GM19395 (cell line): ENCODE results near the gene FOXL2.
"Not testable (repeated sequence)": the region's sequence is repeated elsewhere in the genome, so short reads cannot be mapped to it uniquely, and the experiment has no call there.

ENCODE experiments used
- ATAC-seq: cut with Tn5 transposase; IDR thresholded peaks from one replicate; pipeline ENCODE4 v1.9.1; 2021; ENCODE audit warnings: mild to moderate bottlenecking, moderate library complexity; ENCODE audit not compliant: unreplicated experiment

Gene FOXL2

DNA sequence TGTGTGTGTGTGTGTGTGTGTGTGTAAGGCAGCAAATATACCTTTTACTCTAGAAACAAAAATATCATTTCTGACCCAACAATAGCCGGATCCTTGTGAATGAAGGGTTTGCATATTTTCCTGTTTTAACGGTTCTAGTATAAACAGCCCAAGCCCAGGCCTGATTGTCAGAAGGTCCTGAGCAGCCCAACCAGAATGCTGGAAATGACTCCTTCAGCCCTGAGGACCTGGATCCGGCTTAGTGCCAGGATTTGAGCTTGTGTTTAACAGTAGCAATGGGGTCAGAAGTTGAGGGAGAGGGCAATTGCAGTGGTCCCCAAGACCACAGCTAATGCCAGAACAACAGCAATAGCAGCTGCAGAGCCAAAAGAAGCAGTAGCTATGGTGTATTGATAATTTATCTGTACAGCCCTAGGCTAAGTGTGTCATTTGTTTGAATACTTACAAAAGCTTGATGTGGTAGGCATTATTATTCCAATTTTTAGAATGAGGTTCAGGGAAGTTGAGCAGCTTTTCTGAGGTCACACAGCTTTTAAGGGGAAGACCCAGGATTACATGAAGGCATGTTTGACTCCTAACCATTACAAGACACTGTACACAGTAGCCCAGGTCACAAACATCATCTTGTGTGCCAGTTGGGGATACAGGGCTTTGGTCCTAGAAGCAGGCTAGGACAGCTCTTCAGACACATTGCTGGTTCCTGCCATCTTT is 12.8 kb downstream of the FOXL2 start:
- no peak for ATAC-seq

DNA sequence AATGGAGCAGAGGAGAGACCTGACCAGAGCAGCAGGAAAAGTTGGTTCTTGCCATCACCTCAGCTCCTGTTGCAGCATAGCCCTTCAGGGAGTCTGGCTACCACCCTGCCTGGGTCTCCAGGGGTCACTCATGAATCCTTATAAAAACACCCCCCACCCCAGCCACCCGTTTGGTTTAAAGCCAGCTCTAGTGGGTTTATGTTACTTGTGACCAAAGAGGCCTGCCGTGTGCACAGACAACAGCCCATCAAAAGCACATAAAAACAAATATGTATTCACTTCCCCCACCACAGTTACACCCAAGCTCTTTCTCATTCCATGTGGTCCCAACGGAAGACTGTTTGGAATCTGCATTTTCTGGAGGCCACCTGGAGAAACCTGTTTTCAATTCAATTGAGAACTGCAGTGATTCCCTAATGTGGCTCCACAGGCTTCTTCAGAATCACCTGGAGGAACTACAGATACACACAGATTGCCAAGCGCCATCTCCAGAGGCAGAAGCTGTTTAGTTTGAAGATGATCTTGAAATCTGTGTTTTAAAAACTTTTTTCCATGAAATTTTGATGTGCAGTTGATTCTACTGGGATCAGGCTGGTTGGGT is 13.8 kb downstream of the FOXL2 start:
- ATAC-seq: no peak

DNA sequence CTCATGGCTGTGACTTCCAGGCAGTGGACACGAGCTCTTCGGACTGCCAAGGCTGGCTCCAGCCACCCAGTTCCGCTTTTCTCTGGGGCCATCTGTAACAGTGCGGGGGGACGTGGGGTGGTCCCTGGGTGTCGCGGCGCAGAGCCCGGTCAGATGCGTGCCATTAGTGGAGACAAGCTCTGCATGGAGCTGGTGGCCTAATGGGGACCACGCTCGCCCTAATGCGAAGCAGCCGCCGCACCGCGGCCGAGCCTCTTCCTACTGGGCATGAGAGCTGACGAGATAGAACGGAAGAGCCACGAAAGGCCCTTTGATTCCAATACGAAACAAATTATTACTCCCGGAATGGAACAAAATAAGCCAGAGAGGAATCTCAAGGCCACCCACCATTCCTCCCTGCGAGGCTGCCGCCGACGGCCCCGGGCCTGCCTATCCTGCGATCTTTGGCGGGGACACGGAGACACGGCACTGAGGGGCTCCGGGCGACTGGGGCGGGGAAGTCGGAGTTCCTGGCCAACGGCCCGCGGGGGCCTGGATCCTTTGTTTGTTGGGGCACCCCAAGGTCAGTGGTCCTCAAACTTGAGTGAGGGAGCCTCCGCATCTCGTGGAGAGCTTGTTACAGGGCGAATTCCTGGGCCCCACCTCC is 18.1 kb downstream of the FOXL2 start:
- no peak for ATAC-seq

DNA sequence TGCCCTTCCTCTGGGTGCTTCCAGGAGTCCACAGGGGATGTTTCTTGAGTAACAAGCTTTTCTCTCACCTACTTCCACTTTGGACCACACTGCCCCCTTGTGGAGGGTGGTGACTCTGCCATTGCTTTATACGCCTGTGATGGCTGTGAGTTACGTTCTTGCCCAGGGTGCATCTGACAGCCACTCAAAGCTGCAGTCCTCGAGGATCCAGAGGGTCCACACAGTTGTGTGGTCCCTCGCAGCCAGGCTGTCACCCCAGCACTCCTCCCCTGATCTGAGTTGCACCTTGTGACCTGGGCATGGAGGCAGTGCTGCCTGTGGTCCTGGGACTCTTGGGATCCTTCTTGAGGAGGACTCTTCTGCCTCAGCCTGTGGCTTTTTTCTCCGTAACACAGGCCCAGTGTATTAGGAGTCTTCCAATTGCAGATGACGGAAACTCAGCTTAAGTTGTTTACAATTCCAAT is 23.4 kb downstream of the FOXL2 start:
- peak; percentile 95 for ATAC-seq

DNA sequence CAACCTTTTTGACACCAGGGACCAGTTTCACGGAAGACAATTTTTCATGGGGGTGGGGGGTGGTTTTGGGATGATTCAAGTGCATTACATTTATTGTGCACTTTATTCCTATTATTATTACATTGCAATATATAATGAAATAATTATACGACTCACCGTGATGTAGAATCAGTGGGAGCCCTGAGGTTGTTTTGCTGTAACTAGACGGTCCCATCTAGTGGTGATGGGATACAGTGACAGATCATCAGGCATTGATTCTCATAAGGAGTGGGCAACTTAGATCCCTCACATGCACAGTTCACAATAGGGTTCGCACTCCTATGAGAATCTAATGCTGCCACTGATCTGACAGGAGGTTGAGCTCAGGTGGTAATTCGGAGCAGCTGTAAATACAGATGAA is 24.5 kb downstream of the FOXL2 start:
- not testable (repeated sequence) for ATAC-seq

DNA sequence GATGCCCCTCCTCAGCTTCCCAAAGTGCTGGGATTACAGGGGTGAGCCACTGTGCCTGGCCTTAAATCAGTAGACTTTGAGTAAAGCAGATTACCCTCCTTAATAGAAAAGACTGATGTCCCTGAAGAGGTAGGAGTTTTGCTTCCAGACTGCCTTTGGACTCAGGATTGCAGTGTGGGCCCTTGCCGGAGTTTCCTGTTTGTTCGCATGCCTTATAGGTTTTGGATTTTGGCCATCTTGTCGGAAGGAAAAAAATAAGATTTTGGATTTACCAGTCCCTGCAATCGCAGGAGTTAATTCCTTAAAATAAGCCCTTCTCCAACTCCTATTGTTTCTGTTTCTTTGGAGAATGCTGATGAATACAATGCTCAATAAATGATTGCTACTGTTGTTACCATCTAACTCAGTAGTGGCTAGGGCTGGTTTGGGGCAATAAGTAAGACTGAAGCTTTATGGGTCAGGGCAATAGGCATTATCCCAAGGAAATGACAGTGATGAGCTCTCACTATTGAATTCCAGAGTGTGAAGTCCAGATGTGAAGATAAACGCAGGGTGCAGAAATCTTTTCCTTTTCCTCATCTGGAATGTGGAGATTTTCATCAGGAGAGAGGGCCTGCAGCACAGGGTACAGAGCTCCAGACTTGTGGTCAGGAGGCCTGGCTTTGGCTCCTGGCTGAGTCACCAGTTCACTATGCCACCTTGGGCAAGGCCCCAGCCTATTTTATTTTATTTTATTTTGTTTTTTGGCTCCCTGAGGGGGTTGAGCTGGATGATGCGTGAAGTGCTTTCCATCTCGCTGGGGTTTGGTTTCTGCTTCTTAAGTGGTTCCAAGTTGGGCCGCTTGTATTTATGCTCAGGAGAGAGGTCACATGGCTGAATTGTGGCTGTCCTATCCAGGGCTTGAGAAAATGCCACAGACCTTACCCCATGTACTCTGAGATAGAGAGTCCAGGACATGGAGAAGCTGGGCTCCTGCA is 25.3 kb downstream of the FOXL2 start:
- no peak for ATAC-seq

DNA sequence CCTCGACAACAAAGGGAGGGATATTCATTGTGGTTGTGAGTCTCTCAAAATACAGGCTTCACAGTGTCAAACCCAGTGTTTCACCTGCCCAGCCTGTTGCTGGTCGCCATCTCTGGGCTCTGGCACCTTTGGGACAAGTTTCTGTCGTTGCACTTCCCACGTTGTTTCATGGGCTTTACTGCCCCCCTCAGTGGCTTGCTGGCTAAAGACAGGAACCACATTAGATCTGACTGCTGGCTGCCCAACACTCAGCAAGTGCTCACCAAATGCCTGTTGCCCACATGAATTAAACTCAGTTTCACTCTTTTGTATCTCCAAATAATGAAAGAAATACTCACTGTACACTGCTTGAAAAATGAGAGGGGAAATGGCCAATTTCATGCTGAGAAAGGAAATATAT is 27.6 kb downstream of the FOXL2 start:
- no peak for ATAC-seq

DNA sequence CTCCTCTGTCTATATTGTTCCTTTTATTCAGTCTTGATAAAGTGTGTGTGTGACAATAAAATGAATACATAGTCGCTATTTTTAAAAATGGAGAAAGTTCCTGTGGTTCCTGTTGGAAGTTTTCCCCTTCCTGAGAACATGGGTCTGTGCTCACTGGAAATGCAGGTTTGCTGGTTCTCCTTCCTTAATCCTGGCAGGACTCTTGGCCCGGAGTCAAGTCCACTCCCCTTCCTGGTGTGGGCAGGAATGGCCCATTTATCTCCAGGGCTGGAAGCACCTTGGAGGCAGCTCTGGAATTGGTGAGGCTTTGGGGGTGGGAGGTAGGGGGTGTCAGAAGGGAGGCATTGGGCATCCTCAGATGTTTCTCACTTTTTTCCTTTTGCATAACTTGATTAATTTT is 30.1 kb downstream of the FOXL2 start:
- no peak for ATAC-seq

DNA sequence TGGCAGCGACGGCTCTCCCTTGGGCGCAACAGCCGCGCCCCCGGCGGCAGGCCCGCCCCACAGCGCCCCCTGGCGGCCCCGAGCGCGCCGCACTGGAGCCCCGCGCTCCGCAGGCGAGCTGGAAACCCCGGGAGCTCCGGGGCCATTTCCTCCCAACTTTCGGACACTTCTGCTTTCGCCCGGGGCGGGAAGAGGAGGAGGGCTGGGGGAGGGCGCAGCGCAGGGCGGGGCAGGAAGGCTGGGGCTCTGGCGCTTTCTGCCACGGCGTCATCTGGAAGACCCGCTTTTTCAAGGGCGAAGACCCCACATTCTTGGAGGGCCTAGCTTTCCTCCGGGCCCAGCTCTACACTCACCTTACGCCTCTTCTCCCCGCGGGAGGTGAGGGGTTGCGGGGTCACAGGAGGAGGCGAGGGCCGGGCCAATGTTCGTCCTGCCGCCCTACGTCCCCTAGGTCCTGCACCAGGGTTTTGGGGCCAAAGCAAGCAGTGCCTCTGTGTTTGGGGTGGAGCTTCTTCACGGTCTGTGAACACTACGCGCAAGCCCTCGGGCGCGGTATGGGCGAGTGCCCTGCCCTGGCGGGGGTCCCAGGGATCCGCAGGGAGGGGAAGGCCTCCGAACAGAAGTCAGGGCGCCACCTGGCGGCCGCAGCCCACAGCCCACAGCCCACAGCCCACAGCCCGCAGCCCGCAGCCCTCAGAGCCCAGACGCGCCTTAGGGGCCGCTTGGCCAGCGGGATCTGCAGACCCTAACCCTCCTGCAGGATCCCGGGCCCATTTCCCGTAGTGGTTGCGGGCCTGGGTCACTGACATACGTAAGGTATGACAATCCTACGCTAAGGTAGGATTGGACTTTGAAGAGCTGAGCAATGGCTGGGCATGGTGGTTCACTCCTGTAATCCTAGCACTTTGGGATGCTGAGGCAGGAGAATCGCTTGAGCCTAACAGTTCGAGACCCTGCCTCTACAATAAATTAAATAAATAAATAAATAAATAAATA is 31.1 kb downstream of the FOXL2 start:
- peak; percentile 88 for ATAC-seq

DNA sequence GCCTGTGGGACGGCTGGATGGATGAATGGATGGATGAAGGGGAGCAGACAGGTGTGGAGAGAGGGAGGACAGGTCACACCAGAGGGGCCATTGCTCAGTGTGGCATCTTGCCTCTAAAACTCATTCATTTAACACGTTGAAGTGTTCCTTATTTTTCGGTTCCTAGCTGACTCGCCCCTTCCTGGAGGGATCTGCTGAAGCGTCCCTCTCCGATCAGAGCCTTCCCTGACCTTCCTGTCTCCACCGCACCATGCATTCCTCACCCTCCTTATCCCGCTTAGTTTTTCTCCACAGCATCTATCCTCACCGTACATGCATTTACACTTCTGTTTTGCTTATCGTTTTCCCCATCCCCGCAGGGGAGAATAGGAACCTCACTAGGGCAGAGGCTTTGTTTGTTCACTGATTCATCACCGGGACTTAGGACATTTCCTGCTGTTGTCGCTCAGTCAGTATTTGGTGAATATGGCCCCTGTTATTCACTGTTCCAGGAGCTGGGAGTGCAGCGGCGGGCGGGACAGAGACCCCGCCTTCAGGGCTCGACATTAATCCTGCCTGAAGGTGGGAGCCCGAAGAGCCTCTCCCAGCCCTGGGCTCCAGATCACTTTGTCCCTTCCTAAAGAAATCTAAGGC is 32.0 kb downstream of the FOXL2 start:
- peak; percentile 38 for ATAC-seq

DNA sequence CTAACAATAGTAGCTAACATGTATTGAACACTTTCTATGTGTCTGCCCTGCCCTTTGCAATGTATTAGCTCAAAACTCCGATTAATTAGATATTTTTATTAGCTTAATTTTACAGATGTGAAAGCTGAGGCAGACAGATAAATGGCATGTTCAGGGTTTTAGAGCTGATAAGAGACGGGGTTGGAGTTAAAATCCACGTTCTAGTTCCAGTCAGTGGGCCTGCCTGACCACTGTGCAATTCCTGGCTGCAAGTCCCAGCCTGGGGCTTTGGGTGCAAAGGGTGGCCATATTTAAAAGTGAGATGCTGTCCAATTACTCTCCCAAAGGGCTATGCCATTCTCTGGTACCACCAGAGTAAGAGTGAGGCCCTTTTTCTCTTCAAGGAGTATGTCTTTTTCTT is 33.2 kb downstream of the FOXL2 start:
- no peak for ATAC-seq

DNA sequence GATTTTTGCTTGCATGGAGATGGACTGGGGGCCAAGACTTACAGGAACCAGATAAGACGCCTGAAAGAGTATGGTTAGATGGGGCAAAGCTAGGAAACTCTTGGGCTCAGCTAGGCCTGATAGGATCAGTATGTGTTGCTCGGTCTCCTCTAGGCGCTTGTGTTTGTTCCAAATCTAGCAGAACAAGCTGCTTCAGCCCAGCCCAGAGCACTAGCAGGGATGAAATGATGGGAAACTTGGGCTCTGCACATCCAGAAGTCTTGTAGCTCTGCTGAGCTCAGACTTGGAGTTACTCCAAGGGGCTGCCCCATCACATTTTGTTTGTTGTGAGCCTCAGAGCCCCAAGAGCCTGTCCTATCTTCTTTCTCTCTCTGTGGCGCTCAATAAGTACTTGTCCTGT is 34.7 kb downstream of the FOXL2 start:
- ATAC-seq: no peak

DNA sequence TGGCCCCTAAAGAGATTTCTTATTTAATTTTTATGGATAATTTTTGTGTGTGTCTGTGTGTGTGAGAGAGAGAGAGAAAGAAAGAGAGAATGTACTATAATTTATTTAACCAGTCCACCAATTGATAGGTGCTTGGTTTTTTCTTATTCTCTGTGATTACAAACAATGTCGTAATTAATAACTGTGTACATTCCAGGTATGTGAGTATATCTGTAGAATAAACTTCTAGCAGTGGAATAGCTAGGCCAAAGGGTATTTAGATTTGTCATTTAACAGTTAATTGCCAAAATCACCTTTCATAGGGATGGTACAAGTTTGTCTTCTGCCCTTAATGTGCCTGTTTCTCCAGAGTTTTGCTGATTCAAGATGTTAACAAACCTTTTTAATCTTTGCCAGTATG is 35.3 kb downstream of the FOXL2 start:
- no peak for ATAC-seq

DNA sequence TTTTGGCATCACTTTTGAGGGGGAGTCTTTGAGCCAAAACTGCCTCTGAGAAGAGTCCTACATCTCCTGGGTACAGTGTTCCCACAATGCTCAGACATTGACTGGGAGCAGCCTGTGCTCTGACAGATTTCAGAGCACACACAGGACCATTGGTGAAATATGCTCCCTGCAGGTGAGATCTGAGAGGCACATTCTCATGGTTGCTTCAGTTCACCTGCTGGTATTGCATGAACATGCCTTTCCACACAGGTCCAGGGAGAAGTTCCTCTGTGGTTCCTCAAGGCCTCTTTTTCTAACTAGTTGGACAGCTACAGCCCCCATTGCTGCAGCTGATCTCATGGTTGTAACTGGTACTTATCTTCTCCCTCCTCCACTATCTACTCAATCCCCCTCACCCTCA is 37.0 kb downstream of the FOXL2 start:
- no peak for ATAC-seq

DNA sequence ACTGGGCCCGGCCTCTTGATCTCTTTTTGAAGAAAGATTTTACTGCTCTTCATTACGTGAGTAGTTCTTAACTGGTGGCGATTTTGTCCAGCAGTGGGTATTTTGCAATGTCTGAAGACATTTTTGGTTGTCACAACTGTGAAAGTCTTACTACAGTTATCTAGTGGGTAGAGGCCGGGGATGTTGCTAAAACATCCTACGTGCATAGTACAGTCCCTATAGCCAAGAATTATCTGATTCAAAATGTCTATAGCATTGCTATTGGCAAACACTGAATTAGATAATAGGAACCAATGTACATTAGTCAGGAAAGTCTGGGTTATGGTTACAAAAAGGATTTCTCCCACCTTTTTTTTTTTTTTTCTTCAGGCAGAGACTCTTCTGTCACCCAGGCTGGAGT is 38.1 kb downstream of the FOXL2 start:
- no peak for ATAC-seq

DNA sequence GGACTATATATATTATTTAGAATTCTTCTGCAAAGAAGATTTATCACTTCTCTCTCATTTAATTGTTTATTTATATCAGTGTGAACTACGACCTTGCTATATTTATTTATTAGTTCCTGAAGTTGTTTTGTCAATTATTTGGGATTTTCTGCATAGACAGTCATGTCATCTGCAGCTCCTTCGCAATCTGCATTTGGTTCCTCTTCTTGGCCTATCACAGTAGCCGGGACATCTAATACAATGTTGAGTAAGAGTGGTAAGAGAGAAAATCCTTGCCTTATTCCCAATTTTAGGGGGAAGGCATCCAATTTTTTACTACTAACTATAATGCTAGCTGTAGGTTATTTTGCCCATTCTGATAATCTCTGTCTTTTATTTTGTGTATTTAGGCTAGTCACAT is 39.4 kb downstream of the FOXL2 start:
- ATAC-seq: no peak

DNA sequence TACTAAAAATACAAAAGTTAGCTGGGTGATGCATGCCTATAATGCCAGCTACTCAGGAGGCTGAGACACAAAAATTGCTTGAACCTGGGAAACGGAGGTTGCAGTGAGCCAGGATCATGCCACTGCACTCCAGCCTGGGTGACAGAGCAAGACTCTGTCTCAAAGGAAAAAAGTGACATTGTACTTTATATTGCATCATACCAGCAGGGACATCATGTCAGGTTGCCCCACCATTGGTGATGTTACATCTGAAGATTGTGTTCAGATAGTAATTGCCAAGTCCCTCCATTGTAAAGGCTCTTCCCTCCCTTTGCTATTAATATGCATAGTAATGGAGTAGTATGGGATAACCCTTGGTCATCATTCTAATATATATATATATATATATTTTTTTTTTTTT is 44.8 kb downstream of the FOXL2 start:
- no peak for ATAC-seq

DNA sequence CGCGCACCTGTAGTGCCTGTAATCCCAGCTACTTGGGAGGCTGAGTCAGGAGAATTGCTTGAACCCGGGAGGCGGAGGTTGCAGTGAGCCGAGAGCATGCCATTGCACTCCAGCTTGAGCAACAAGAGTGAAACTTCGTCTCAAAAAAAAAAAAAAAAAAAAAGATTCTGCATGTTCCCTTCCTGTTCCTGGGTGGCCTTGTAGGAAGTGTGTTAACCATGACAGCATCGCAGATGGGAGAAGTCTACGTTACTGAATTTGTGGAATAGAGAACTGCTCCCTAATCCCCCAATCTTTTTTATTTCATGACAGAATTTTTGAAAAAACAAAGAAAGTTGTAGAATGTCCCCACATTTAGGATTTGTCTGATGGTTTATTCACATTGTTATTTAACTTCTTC is 45.4 kb downstream of the FOXL2 start:
- ATAC-seq: no peak

DNA sequence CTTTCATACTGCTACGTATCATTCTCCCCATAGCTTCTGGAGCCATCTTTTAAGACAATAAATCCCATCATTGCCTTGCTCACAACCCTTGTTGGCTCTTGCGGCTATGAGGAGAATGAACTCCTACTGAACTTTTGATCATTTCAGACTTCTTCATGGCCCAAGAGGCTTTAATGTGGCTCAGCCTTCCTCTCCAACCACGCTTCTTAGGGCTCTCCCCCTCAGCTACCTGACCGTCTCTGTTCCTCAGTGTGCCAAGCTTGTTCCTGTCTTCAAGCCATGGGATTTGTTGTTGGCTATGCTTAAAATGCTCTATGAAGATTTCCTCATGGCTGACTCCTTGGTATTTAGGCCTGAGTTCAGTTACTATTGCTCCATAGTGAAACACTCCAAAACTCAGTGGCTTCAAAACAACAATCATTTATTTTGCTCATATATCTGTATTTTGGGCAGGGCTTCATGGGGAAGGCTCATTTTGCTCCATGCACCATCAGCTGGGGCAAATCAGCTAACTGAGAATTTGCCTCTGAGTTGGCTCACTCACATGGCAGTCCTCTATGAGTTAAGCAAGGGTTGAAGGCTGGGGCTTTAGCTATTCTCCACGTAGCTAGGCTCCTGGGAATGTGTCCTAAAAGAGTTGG is 47.5 kb downstream of the FOXL2 start:
- ATAC-seq: no peak
